Measurements from ENCODE around the gene KATNBL1. TPM values are rescaled to one million over a fixed set of nuclear protein-coding genes. Genes with fewer than 3 reads are reported as not detected.
A peak's percentile ranks its signal among the peaks of the same experiment; 100 is the strongest.

The KATNBL1 gene
- total and polyA plus RNA-seq, 2 experiments from 2014 or later, result 68.2 to 96.1 TPM

DNA sequence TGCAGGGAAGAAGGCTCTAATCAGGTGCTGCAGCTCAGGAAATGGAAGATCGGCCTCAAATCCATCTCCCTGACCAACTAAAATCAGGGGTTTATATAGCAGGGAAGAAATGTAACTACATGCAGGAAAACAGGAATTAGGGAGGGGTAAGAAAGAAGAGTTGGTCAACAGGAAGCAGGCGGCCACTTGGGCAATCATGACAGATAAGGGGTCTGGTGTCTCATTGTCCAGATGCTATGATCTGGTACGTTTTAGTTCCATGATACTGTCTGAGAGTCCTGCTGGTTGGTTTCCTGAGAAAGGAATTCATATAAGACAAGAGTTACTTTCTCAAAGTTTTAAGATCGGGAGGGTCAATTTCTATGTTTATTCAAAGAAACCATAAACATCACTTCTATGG lies 24.2 kb downstream of the KATNBL1 start:
- Histone ChIP-seq H3K4me2 (no peak overlapping the region), H4K20me1 (replicated peaks; ENCODE audit: insufficient read depth) (peaks cover 9% of the 10 kb centered on the region), H3K27me3 (ENCODE audit: insufficient read depth) (no peaks in the 10 kb centered on the region), H3K4me1 (ENCODE audit: insufficient read depth) (peaks cover 4% of the 10 kb centered on the region; the same call in 1 of the 2 replicates), H3K4me3 (no peak overlapping the region), H3K9me2 (ENCODE audit: insufficient read depth) (no peaks in the 10 kb centered on the region), H3F3A (replicated peaks; ENCODE audit: low read depth) (no peaks in the 10 kb centered on the region), H3K79me2 (replicated peaks; ENCODE audit: insufficient read depth) (peaks cover 83% of the 10 kb centered on the region), H3K27ac (ENCODE audit: low read depth) (no peak overlapping the region), H3K36me3 (ENCODE audit: insufficient read depth) (peaks cover 2% of the 10 kb centered on the region; the same call in 1 of the 2 replicates), H2AFZ (no peak overlapping the region)
- Mint-ChIP-seq H3K27me3 (ENCODE audit: insufficient read depth, low read depth, poor library complexity) (no peaks in the 10 kb centered on the region), H3K27ac (no peak overlapping the region), H3K4me1 (peaks cover 13% of the 10 kb centered on the region), H3K9me3 (peaks cover 14% of the 10 kb centered on the region), H3K4me3 (no peak overlapping the region), H3K36me3 (ENCODE audit: low read depth) (peaks cover 45% of the 10 kb centered on the region)
- DNase-seq (ENCODE audit: low spot score) (no peak), ATAC-seq (no peak)
- TF ChIP-seq STAT1 (IDR thresholded peaks at IDR 0.05; ENCODE audit: unreplicated experiment) (no peak), ZNF331 (CRISPR knock-in tag; IDR thresholded peaks at IDR 0.05; ENCODE audit: low read depth) (no peak), NANOG (IDR thresholded peaks at IDR 0.05; ENCODE audit: borderline replicate concordance) (no peak), CREB1 (CRISPR knock-in tag; IDR thresholded peaks at IDR 0.05; ENCODE audit: low read depth) (no peak)

DNA sequence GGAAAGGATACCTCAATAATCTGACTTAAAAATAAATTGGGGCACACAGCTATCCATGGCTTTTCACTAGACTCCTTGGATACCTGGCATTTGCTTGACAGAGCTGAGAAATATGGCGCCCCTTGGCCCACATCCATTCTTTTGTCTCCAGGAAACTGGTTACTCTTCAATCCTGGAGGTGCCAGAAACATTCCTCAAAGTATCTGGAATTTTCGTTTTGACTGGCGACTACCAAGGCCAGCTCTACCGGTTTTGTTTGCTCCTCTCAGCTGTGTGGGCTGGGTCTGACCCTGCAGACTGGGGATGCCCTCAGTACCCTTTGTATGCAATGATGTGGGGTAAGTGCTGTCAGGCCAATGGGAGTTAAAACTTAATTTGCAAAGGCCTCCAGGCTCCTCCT lies 27.0 kb downstream of the KATNBL1 start:
- Histone ChIP-seq H3K4me2 (no peak overlapping the region), H2AFZ (no peak overlapping the region), H3F3A (replicated peaks; ENCODE audit: low read depth) (no peaks in the 10 kb centered on the region), H3K9me2 (ENCODE audit: insufficient read depth) (no peaks in the 10 kb centered on the region), H3K27me3 (ENCODE audit: insufficient read depth) (no peaks in the 10 kb centered on the region), H3K36me3 (ENCODE audit: insufficient read depth) (peaks cover 2% of the 10 kb centered on the region; the same call in 1 of the 2 replicates), H3K4me1 (ENCODE audit: insufficient read depth) (peaks cover 4% of the 10 kb centered on the region; the same call in 1 of the 2 replicates), H4K20me1 (replicated peaks; ENCODE audit: insufficient read depth) (peaks cover 9% of the 10 kb centered on the region), H3K79me2 (replicated peaks; ENCODE audit: insufficient read depth) (peaks cover 83% of the 10 kb centered on the region), H3K4me3 (no peak overlapping the region), H3K27ac (ENCODE audit: low read depth) (no peak overlapping the region)
- Mint-ChIP-seq H3K4me3 (no peak overlapping the region), H3K27ac (no peak overlapping the region), H3K4me1 (peaks cover 13% of the 10 kb centered on the region), H3K36me3 (ENCODE audit: low read depth) (peaks cover 26% of the 10 kb centered on the region), H3K9me3 (peaks cover 14% of the 10 kb centered on the region), H3K27me3 (ENCODE audit: insufficient read depth, low read depth, poor library complexity) (no peaks in the 10 kb centered on the region)
- TF ChIP-seq NANOG (IDR thresholded peaks at IDR 0.05; ENCODE audit: borderline replicate concordance), result no peak
- peak; percentile 91 for ATAC-seq
- DNase-seq (ENCODE audit: low spot score), result peak; percentile 53

DNA sequence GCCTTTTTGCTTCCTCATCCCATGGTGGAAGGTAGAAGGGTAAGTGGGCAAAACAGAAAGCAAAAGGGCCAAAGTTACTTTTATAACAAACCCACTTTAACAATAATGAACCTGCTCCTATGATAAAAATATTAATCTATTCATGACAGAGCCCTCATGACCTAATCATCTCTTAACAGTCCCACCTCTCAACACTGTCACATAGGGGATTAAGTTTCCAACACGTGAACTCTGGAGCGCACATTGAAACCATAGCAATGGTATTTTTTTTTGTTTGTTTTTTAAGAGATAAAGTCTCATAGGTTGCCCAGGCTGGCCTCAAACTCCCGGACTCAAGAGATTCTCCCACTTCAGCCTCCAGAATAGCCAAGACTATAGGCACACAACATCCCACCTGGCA lies 30.7 kb downstream of the KATNBL1 start:
- H3K79me2 ChIP-seq (replicated peaks; ENCODE audit: insufficient read depth), result peaks cover 92% of the 10 kb centered on the region
- H3K27me3 ChIP-seq (ENCODE audit: insufficient read depth), result no peaks in the 10 kb centered on the region
- H3K9me3 Mint-ChIP-seq, result peaks cover 2% of the 10 kb centered on the region; the same call in 1 of the 3 replicates
- TF ChIP-seq REST (IDR thresholded peaks at IDR 0.05; ENCODE audit: unreplicated experiment), result no peak
- TF ChIP-seq EZH2phosphoT487 (IDR thresholded peaks at IDR 0.05; ENCODE audit: unreplicated experiment), result no peak
- TF ChIP-seq EZH2 (IDR thresholded peaks at IDR 0.05; ENCODE audit: low read depth, unreplicated experiment), result no peak
- TF ChIP-seq CREB1 (CRISPR knock-in tag; IDR thresholded peaks at IDR 0.05; ENCODE audit: low read depth), result no peak
- no peak for TF ChIP-seq JUNB (IDR thresholded peaks at IDR 0.05; ENCODE audit: unreplicated experiment)
- no peak for TF ChIP-seq ETS1 (IDR thresholded peaks at IDR 0.05)
- TF ChIP-seq ZNF114 (CRISPR knock-in tag; IDR thresholded peaks at IDR 0.05), result no peak
- no peak for TF ChIP-seq CTCF (conservative IDR thresholded peaks at IDR 0.05; ENCODE audit: low read depth in 2 of 2)
- no peak for TF ChIP-seq STAT1 (IDR thresholded peaks at IDR 0.05; ENCODE audit: unreplicated experiment)
- no peak for TF ChIP-seq POLR2AphosphoS5 (IDR thresholded peaks at IDR 0.05; ENCODE audit: low read depth)
- TF ChIP-seq ZNF331 (CRISPR knock-in tag; IDR thresholded peaks at IDR 0.05; ENCODE audit: low read depth), result no peak

More for the DNA sequence above, 30.7 kb downstream of the KATNBL1 start:
- no peaks in the 10 kb centered on the region for H3K27me3 Mint-ChIP-seq (ENCODE audit: insufficient read depth, low read depth, poor library complexity)
- H4K20me1 ChIP-seq (replicated peaks; ENCODE audit: insufficient read depth), result peaks cover 9% of the 10 kb centered on the region; the same call in 1 of the 2 replicates
- no peak overlapping the region for H2AFZ ChIP-seq
- H3F3A ChIP-seq (replicated peaks; ENCODE audit: low read depth), result no peaks in the 10 kb centered on the region
- H3K36me3 ChIP-seq (ENCODE audit: insufficient read depth), result no peaks in the 10 kb centered on the region
- DNase-seq (ENCODE audit: low spot score) (no peak), ATAC-seq (no peak)
- peaks cover 8% of the 10 kb centered on the region for H3K36me3 Mint-ChIP-seq (ENCODE audit: low read depth)
- H3K4me1 Mint-ChIP-seq, result peaks cover 13% of the 10 kb centered on the region
- no peak overlapping the region for H3K27ac ChIP-seq (ENCODE audit: low read depth)
- no peak overlapping the region for H3K4me3 Mint-ChIP-seq
- peaks cover 4% of the 10 kb centered on the region; the same call in 1 of the 2 replicates for H3K4me1 ChIP-seq (ENCODE audit: insufficient read depth)
- H3K27ac Mint-ChIP-seq, result no peak overlapping the region
- no peak overlapping the region for H3K4me3 ChIP-seq
- H3K4me2 ChIP-seq, result no peak overlapping the region
- H3K9me2 ChIP-seq (ENCODE audit: insufficient read depth), result no peaks in the 10 kb centered on the region
